Measurements from ENCODE around the gene SERPINF2. TPM values are rescaled to one million over a fixed set of nuclear protein-coding genes. Genes with fewer than 3 reads are reported as not detected.
A peak's percentile ranks its signal among the peaks of the same experiment; 100 is the strongest.

Gene SERPINF2
- total and polyA plus RNA-seq, 2 experiments from 2014 or later, result 0.08 TPM; not detected in 1

- H3K27me3 ChIP-seq (replicated peaks; ENCODE audit: insufficient read depth), result no peaks in the 10 kb centered on the region
- peak overlapping the region; percentile 52 for H3K9ac ChIP-seq
- 0 out of 2 replicates have a peak, but pooled peaks cover 4% of the 10 kb centered on the region for H3K36me3 ChIP-seq (ENCODE audit: low read depth)
- H3K4me3 ChIP-seq, result peak overlapping the region; percentile 56
- peak overlapping the region; percentile 84 for H3K27ac ChIP-seq
- no peaks in the 10 kb centered on the region for H3K79me2 ChIP-seq (ENCODE audit: insufficient read depth)
- peak; percentile 95 for DNase-seq
- no peaks in the 10 kb centered on the region for H4K20me1 ChIP-seq (ENCODE audit: insufficient read depth)
- 1 to 2% methylated on average over 8 of the region's 8 CpGs for WGBS, 2 experiments (ENCODE audit: low coverage in 1 of 2, low lambda C conversion rate in 2 of 2, missing lambda C conversion rate in 2 of 2)
- in situ Hi-C loops (cut with MboI), result loop anchor here (10.0 kb wide), 1 partner anchor 55 kb away; the partner anchor contains the start of gene WDR81
- peaks cover 22% of the 10 kb centered on the region for H3K4me1 ChIP-seq (ENCODE audit: insufficient read depth)
- no peaks in the 10 kb centered on the region for H3K9me2 ChIP-seq (ENCODE audit: insufficient read depth)
- peaks cover 37% of the 10 kb centered on the region for H3F3A ChIP-seq (ENCODE audit: insufficient read depth)
- H2AFZ ChIP-seq, result peak overlapping the region; percentile 39
- peak overlapping the region; percentile 76 for H3K4me2 ChIP-seq (ENCODE audit: unreplicated experiment)
- TF ChIP-seq EZH2phosphoT487 (IDR thresholded peaks at IDR 0.05; ENCODE audit: insufficient read depth, low read depth) (peak; percentile 83; the same call in 1 of the 2 replicates), EZH2 (IDR thresholded peaks at IDR 0.05; ENCODE audit: insufficient read depth, poor library complexity, severe bottlenecking) (no peak)
- H3K9me3 ChIP-seq (ENCODE audit: low read depth), result no peaks in the 10 kb centered on the region
Measured at GRCh38 chr17:1779571-1780131, 37.0 kb downstream of the SERPINF2 start.

- no peak overlapping the region for H3K4me3 ChIP-seq
- H2AFZ ChIP-seq, result no peak overlapping the region
- whole genome bisulfite sequencing, 2 experiments (ENCODE audit: low coverage in 1 of 2, low lambda C conversion rate in 2 of 2, missing lambda C conversion rate in 2 of 2), result 64 to 67% methylated on average over 6 of the region's 6 CpGs
- in situ Hi-C loops (cut with MboI), result loop anchor here (10.0 kb wide), 1 partner anchor 57 kb away; the partner anchor contains the start of gene WDR81
- DNase-seq, result no peak
- H3K36me3 ChIP-seq (ENCODE audit: low read depth), result 0 out of 2 replicates have a peak, but pooled peaks cover 4% of the 10 kb centered on the region
- H3K79me2 ChIP-seq (ENCODE audit: insufficient read depth), result no peaks in the 10 kb centered on the region
- H3K9me2 ChIP-seq (ENCODE audit: insufficient read depth), result no peaks in the 10 kb centered on the region
- H3K4me1 ChIP-seq (ENCODE audit: insufficient read depth), result peaks cover 27% of the 10 kb centered on the region
- H3K4me2 ChIP-seq (ENCODE audit: unreplicated experiment), result no peak overlapping the region
- peaks cover 46% of the 10 kb centered on the region for H3F3A ChIP-seq (ENCODE audit: insufficient read depth)
- no peak for TF ChIP-seq EZH2 (IDR thresholded peaks at IDR 0.05; ENCODE audit: insufficient read depth, poor library complexity, severe bottlenecking)
- no peak for TF ChIP-seq EZH2phosphoT487 (IDR thresholded peaks at IDR 0.05; ENCODE audit: insufficient read depth, low read depth)
- no peaks in the 10 kb centered on the region for H3K27me3 ChIP-seq (replicated peaks; ENCODE audit: insufficient read depth)
- no peaks in the 10 kb centered on the region for H3K9me3 ChIP-seq (ENCODE audit: low read depth)
- H3K9ac ChIP-seq, result no peak overlapping the region
- no peak overlapping the region for H3K27ac ChIP-seq
- H4K20me1 ChIP-seq (ENCODE audit: insufficient read depth), result no peaks in the 10 kb centered on the region
Measured at GRCh38 chr17:1782171-1782567, 39.5 kb downstream of the SERPINF2 start.

GRCh38 chr17:1783271-1783670 is 40.6 kb downstream of the SERPINF2 start:
- H3K27ac ChIP-seq, result peak overlapping the region; percentile 74
- peaks cover 35% of the 10 kb centered on the region for H3K4me1 ChIP-seq (ENCODE audit: insufficient read depth)
- H3F3A ChIP-seq (ENCODE audit: insufficient read depth), result peaks cover 50% of the 10 kb centered on the region
- H4K20me1 ChIP-seq (ENCODE audit: insufficient read depth), result no peaks in the 10 kb centered on the region
- 69 to 74% methylated on average over 19 of the region's 19 CpGs for WGBS, 2 experiments (ENCODE audit: low coverage in 1 of 2, low lambda C conversion rate in 2 of 2, missing lambda C conversion rate in 2 of 2)
- TF ChIP-seq EZH2 (IDR thresholded peaks at IDR 0.05; ENCODE audit: insufficient read depth, poor library complexity, severe bottlenecking), result no peak
- TF ChIP-seq EZH2phosphoT487 (IDR thresholded peaks at IDR 0.05; ENCODE audit: insufficient read depth, low read depth), result no peak
- DNase-seq, result peak; percentile 39
- H3K27me3 ChIP-seq (replicated peaks; ENCODE audit: insufficient read depth), result no peaks in the 10 kb centered on the region
- peak overlapping the region; percentile 59 for H2AFZ ChIP-seq
- in situ Hi-C loops (cut with MboI), result loop anchor here (10.0 kb wide), 1 partner anchor 58 kb away; the partner anchor contains the start of gene WDR81
- H3K9ac ChIP-seq, result peak overlapping the region; percentile 58
- H3K9me2 ChIP-seq (ENCODE audit: insufficient read depth), result no peaks in the 10 kb centered on the region
- peak overlapping the region; percentile 69 for H3K4me2 ChIP-seq (ENCODE audit: unreplicated experiment)
- H3K4me3 ChIP-seq, result peak overlapping the region; percentile 30; the same call in 1 of the 2 replicates
- H3K79me2 ChIP-seq (ENCODE audit: insufficient read depth), result no peaks in the 10 kb centered on the region
- no peaks in the 10 kb centered on the region for H3K9me3 ChIP-seq (ENCODE audit: low read depth)
- H3K36me3 ChIP-seq (ENCODE audit: low read depth), result no peaks in the 10 kb centered on the region

- TF ChIP-seq EZH2phosphoT487 (IDR thresholded peaks at IDR 0.05; ENCODE audit: insufficient read depth, low read depth) (no peak), EZH2 (IDR thresholded peaks at IDR 0.05; ENCODE audit: insufficient read depth, poor library complexity, severe bottlenecking) (no peak)
- Histone ChIP-seq H3K27ac (peak overlapping the region; percentile 74), H3K4me1 (ENCODE audit: insufficient read depth) (peaks cover 34% of the 10 kb centered on the region), H3K9ac (peak overlapping the region; percentile 58), H3K36me3 (ENCODE audit: low read depth) (no peaks in the 10 kb centered on the region), H3F3A (ENCODE audit: insufficient read depth) (peaks cover 48% of the 10 kb centered on the region), H4K20me1 (ENCODE audit: insufficient read depth) (no peaks in the 10 kb centered on the region), H3K4me2 (ENCODE audit: unreplicated experiment) (peak overlapping the region; percentile 69), H3K9me2 (ENCODE audit: insufficient read depth) (no peaks in the 10 kb centered on the region), H2AFZ (peak overlapping the region; percentile 59), H3K4me3 (peak overlapping the region; percentile 30; the same call in 1 of the 2 replicates), H3K79me2 (ENCODE audit: insufficient read depth) (no peaks in the 10 kb centered on the region), H3K9me3 (ENCODE audit: low read depth) (no peaks in the 10 kb centered on the region), H3K27me3 (replicated peaks; ENCODE audit: insufficient read depth) (no peaks in the 10 kb centered on the region)
- WGBS, 2 experiments (ENCODE audit: low coverage in 1 of 2, low lambda C conversion rate in 2 of 2, missing lambda C conversion rate in 2 of 2), result 47% methylated on average over 16 of the region's 16 CpGs
- DNase-seq, result peak; percentile 89
- in situ Hi-C loops (cut with MboI), result loop anchor here (10.0 kb wide), 1 partner anchor 59 kb away; the partner anchor contains the start of gene WDR81
Measured at GRCh38 chr17:1783834-1784611, 41.4 kb downstream of the SERPINF2 start.
